PC-3 (cell line): Measurements from ENCODE around the gene PPARD. TPM values are rescaled to one million over a fixed set of nuclear protein-coding genes. Genes with fewer than 3 reads are reported as not detected.

ENCODE experiments used
- ATAC-seq: fragments of 200-7000 bp; cut with Tn5 transposase; 2 replicates; pipeline ENCODE4 v1.9.1; 2020; ENCODE audit warnings: mild to moderate bottlenecking, moderate library complexity
- BruUV-seq: library from RNA; stranded (reverse); fragments of 400-500 nt; replicated peaks from 2 replicates; lab custom pipeline; 2021; lab: Mats Ljungman, UMichigan
- CTCF ChIA-PET: fragments of 300-600 bp; sonication (Branson Sonifier 250); formaldehyde crosslinking; loops from one replicate; lab custom pipeline; 2022; ENCODE audit warnings: antibody characterized with exemption; lab: Charles Lee
- POLR2A ChIA-PET: fragments of 300-600 bp; sonication (Branson Sonifier 250); formaldehyde crosslinking; loops from one replicate; lab custom pipeline; 2022; ENCODE audit warnings: antibody characterized with exemption; ENCODE audit not compliant: unreplicated experiment; lab: Charles Lee
- DNase-seq: peaks from one replicate; pipeline ENCODE4 v3.0.0-alpha.2; 2015
- H2AFZ ChIP-seq: fragments of 300-600 bp; sonication (generic); 2 replicates; pipeline ENCODE4 v1.6.0; 2016; ENCODE audit warnings: antibody characterized with exemption, low read length
- H3F3A ChIP-seq: fragments of 300-600 bp; sonication (generic); one replicate; pipeline ENCODE4 v1.6.0; 2017; ENCODE audit warnings: antibody characterized with exemption, low read length, control low read depth, mild to moderate bottlenecking; ENCODE audit not compliant: unreplicated experiment
- H3K27ac ChIP-seq: fragments of 300-600 bp; sonication (generic); 2 replicates; pipeline ENCODE4 v1.5.1; 2016; ENCODE audit warnings: mild to moderate bottlenecking, low read length
- H3K27me3 ChIP-seq: fragments of 300-600 bp; sonication (generic); 2 replicates; pipeline ENCODE4 v1.6.1; 2016; ENCODE audit warnings: low read length, mixed read lengths
- H3K36me3 ChIP-seq: fragments of 300-600 bp; sonication (generic); 2 replicates; pipeline ENCODE4 v1.6.1; 2016; ENCODE audit warnings: low read depth, mixed run types, low read length, mixed read lengths
- H3K4me1 ChIP-seq: fragments of 300-600 bp; sonication (generic); 2 replicates; pipeline ENCODE4 v1.5.1; 2016; ENCODE audit warnings: low read length; ENCODE audit not compliant: insufficient read depth
- H3K4me2 ChIP-seq: fragments of 300-600 bp; sonication (generic); 2 replicates; pipeline ENCODE4 v1.6.0; 2016; ENCODE audit warnings: low read length
- H3K4me3 ChIP-seq: fragments of 300-600 bp; sonication (generic); 2 replicates; pipeline ENCODE4 v1.5.1; 2016; ENCODE audit warnings: mild to moderate bottlenecking, low read length, mixed read lengths
- H3K79me2 ChIP-seq: fragments of 300-600 bp; sonication (generic); 2 replicates; pipeline ENCODE4 v1.6.1; 2017; ENCODE audit warnings: low read length, mixed read lengths
- H3K9ac ChIP-seq: fragments of 300-600 bp; sonication (generic); 2 replicates; pipeline ENCODE4 v1.6.0; 2016; ENCODE audit warnings: mild to moderate bottlenecking, low read length
- H3K9me2 ChIP-seq: fragments of 300-600 bp; sonication (generic); replicated peaks from 2 replicates; pipeline ENCODE4 v1.6.1; 2016; ENCODE audit warnings: mixed run types, low read length, mixed read lengths
- H3K9me3 ChIP-seq: fragments of 300-600 bp; sonication (generic); 2 replicates; pipeline ENCODE4 v1.6.1; 2016; ENCODE audit warnings: low read length, mixed read lengths
- H4K20me1 ChIP-seq: fragments of 300-600 bp; sonication (generic); 2 replicates; pipeline ENCODE4 v1.6.1; 2016; ENCODE audit warnings: low read length, mixed read lengths
- CTCF ChIP-seq: fragments of 300-600 bp; sonication (generic); conservative IDR thresholded peaks from 2 replicates; pipeline ENCODE4 v1.5.1; 2017; ENCODE audit warnings: antibody characterized with exemption, low read depth, mild to moderate bottlenecking, low read length
- EZH2 ChIP-seq: fragments of 300-600 bp; sonication (generic); IDR thresholded peaks from one replicate; pipeline ENCODE4 v1.6.1; 2017; ENCODE audit warnings: antibody characterized with exemption, mild to moderate bottlenecking, low read length; ENCODE audit not compliant: unreplicated experiment
- EZH2phosphoT487 ChIP-seq: fragments of 300-600 bp; sonication (generic); IDR thresholded peaks from 2 replicates; pipeline ENCODE4 v1.6.1; 2018; ENCODE audit warnings: mild to moderate bottlenecking, antibody characterized with exemption, low read length, borderline replicate concordance
- intact Hi-C: fragments of 100-400 bp; cut with micrococcal nuclease; formaldehyde crosslinking; loops from 2 replicates; pipeline ENCODE4 v1.9.0; 2023
- total RNA-seq: library from RNA; depleted of rRNA; stranded (reverse); fragments of >200 nt; gene quantifications from 2 replicates; pipeline ENCODE4 v1.2.3, GENCODE V29; 2014

Gene PPARD
- total RNA-seq, 1 experiment from 2014 or later = 24.5 TPM

- Histone ChIP-seq H3F3A (no peaks in the 10 kb centered on the region), H3K27ac (no peak overlapping the region), H3K4me3 (no peak overlapping the region), H3K79me2 (no peaks in the 10 kb centered on the region), H3K36me3 (no peaks in the 10 kb centered on the region; the same call in 1 of the 2 replicates), H3K9me2 (no peaks in the 10 kb centered on the region), H3K4me2 (no peak overlapping the region), H3K9ac (no peak overlapping the region), H3K9me3 (no peaks in the 10 kb centered on the region), H2AFZ (no peak overlapping the region), H4K20me1 (no peaks in the 10 kb centered on the region), H3K4me1 (peaks cover 3% of the 10 kb centered on the region; the same call in 1 of the 2 replicates), H3K27me3 (no peaks in the 10 kb centered on the region)
- no peak for ATAC-seq
- no peak for TF ChIP-seq EZH2phosphoT487
- intact Hi-C loops = no loop called here
- ChIA-PET CTCF (no interaction called here), POLR2A (no interaction called here)
- BruUV-seq = no TSS peak
- DNase-seq = peak; percentile 68
Observed at GRCh38 chr6:35461270-35461669, 118.9 kb downstream of the PPARD start.

- Histone ChIP-seq H2AFZ (no peak overlapping the region), H3K4me3 (no peak overlapping the region), H3K4me1 (peaks cover 11% of the 10 kb centered on the region), H3K27ac (no peak overlapping the region), H3K4me2 (no peak overlapping the region), H3K36me3 (no peaks in the 10 kb centered on the region), H3K9me2 (no peaks in the 10 kb centered on the region), H4K20me1 (no peaks in the 10 kb centered on the region), H3K79me2 (peaks cover 5% of the 10 kb centered on the region), H3K9ac (no peak overlapping the region), H3K9me3 (no peaks in the 10 kb centered on the region), H3F3A (no peaks in the 10 kb centered on the region), H3K27me3 (no peaks in the 10 kb centered on the region)
- TF ChIP-seq EZH2phosphoT487 (no peak), EZH2 (no peak)
- POLR2A ChIA-PET = no interaction called here
- no peak for DNase-seq
- no peak for ATAC-seq
- CTCF ChIA-PET = no interaction called here
- no TSS peak for BruUV-seq
- intact Hi-C loops = no loop called here
Observed at GRCh38 chr6:35463292-35463691, 120.9 kb downstream of the PPARD start.

GRCh38 chr6:35465646-35466045 is 123.3 kb downstream of the PPARD start:
- no TSS peak for BruUV-seq
- ATAC-seq (no peak), DNase-seq (no peak)
- no peak overlapping the region for H2AFZ ChIP-seq
- H3F3A ChIP-seq = peaks cover 14% of the 10 kb centered on the region
- CTCF ChIA-PET = no interaction called here
- H3K79me2 ChIP-seq = peaks cover 28% of the 10 kb centered on the region
- TF ChIP-seq EZH2phosphoT487 (no peak), CTCF (no peak), EZH2 (no peak)
- peaks cover 22% of the 10 kb centered on the region for H3K36me3 ChIP-seq
- no peaks in the 10 kb centered on the region for H3K9me2 ChIP-seq
- peaks cover 22% of the 10 kb centered on the region for H4K20me1 ChIP-seq
- H3K27me3 ChIP-seq = no peaks in the 10 kb centered on the region
- H3K9me3 ChIP-seq = no peaks in the 10 kb centered on the region
- H3K4me3 ChIP-seq = no peak overlapping the region
- POLR2A ChIA-PET = no interaction called here
- intact Hi-C loops = loop anchor here (2.0 kb wide), 1 partner anchor 13 kb away; the partner anchor contains the start of gene FANCE
- no peak overlapping the region for H3K4me2 ChIP-seq
- no peak overlapping the region for H3K27ac ChIP-seq
- H3K4me1 ChIP-seq = peaks cover 21% of the 10 kb centered on the region
- no peak overlapping the region for H3K9ac ChIP-seq
